Upper lobe of left lung (tissue), 6 donors: ENCODE results near the gene CFAP97D1. TPM values are rescaled to one million over a fixed set of nuclear protein-coding genes. Genes with fewer than 3 reads are reported as not detected.

Experiments used
- ATAC-seq, 2 donors: fragments of 200-7000 bp; cut with Tn5 transposase; one replicate each; pipeline ENCODE4 v1.9.1; 2022; ENCODE audit warnings: mild to moderate bottlenecking in 2 of 2, moderate library complexity in 2 of 2; ENCODE audit not compliant: low FRiP score in 2 of 2
- DNase-seq, 2 donors: peaks; one replicate each; pipeline ENCODE4 v3.0.0-alpha.2; 2019 to 2020
- H3K27ac ChIP-seq, 4 donors: fragments of 200-600 bp; sonication (generic); one replicate each; pipeline ENCODE4 v1.5.1; 2016 to 2019
- H3K27me3 ChIP-seq, 4 donors: fragments of 200-600 bp; sonication (generic); one replicate each; pipeline ENCODE4 v1.5.1; 2017 to 2019
- H3K36me3 ChIP-seq, 4 donors: fragments of 200-600 bp; sonication (generic); one replicate each; pipeline ENCODE4 v1.5.1; 2016 to 2019
- H3K4me1 ChIP-seq, 4 donors: fragments of 200-600 bp; sonication (generic); one replicate each; pipeline ENCODE4 v1.5.1; 2018 to 2019
- H3K4me3 ChIP-seq, 4 donors: fragments of 200-600 bp; sonication (generic); one replicate each; pipeline ENCODE4 v1.5.1; 2017 to 2019; ENCODE audit warnings: mild to moderate bottlenecking in 2 of 4, moderate library complexity in 1 of 4
- H3K9me3 ChIP-seq, 4 donors: fragments of 200-600 bp; sonication (generic); one replicate each; pipeline ENCODE4 v1.5.1; 2018 to 2019
- EP300 ChIP-seq, 4 donors: sonication (generic); formaldehyde crosslinking; IDR thresholded peaks; one replicate each; pipeline ENCODE4 v1.5.1; 2017; ENCODE audit warnings: antibody characterized with exemption in 4 of 4, control low read depth in 2 of 4
- POLR2A ChIP-seq, 4 donors: fragments of 450-650 bp; IDR thresholded peaks; one replicate each; pipeline ENCODE4 v1.5.1; 2016 to 2017; ENCODE audit warnings: antibody characterized with exemption in 4 of 4, mild to moderate bottlenecking in 2 of 4
- POLR2AphosphoS5 ChIP-seq, 2 donors: sonication (generic); formaldehyde crosslinking; IDR thresholded peaks; one replicate each; pipeline ENCODE4 v1.5.1; 2017; ENCODE audit warnings: antibody characterized with exemption in 2 of 2
- WGBS, 2 donors: methylation state at CpG; one replicate each; pipeline ENCODE4 v1.1.5; 2017 to 2018; 5-methylcytosine and 5-hydroxymethylcytosine counted together
- total RNA-seq, 6 donors: library from RNA; depleted of rRNA in 4 of 6; stranded (reverse); fragments of >200 nt in 4 of 6; gene quantifications; one replicate each; pipeline versions ENCODE4 v1.1.0 to v1.2.1, GENCODE V29; 2016 to 2021
- TF ChIP-seq, protein P1 (sequence below), 6 experiments: fragments of 450-650 bp in 4 of 6; fragments of 200-600 bp in 2 of 6; sonication (generic) in 2 of 6; IDR thresholded peaks; one replicate each; pipeline ENCODE4 v1.5.1; 2016 to 2019; ENCODE audit warnings: antibody characterized with exemption in 6 of 6
- donor health status: DM: no; HTN: no; CAD: no; lungs with moderate emphysema.
- donor health status: DM: no; HTN: yes; CAD: no; lungs with severe emphysema.

CFAP97D1 gene
- total RNA-seq, 6 donors from 2014 or later: 0.17 TPM; not detected in 5

DNA sequence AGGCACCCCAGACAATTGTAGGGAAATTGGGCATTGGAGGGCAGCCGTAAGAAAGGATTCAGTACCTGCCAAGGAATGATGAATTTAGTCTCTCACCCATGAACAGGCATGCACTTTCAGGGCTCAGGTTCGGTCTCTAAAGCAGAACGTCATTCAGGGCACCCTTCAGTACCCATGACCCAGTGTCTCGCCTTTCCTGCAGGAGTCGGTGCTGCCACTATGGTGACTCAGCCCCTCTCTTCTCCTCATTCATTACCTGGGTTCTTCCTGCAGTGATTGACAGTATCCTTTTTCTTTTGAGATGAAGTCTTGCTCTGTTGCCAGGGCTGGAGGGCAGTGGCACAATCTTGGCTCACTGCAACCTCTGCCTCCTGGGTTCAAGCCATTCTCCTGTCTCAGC, 30.1 kb upstream of the CFAP97D1 start:
- no peak for DNase-seq
- Histone ChIP-seq H3K36me3 (no peaks in the 10 kb centered on the region), H3K27ac (peak overlapping the region in 1 of 4 donors; percentile 17), H3K27me3 (no peaks in the 10 kb centered on the region), H3K4me1 (peaks cover 7 to 24% (median 19%) of the 10 kb centered on the region in 4 donors), H3K4me3 (no peak overlapping the region), H3K9me3 (no peaks in the 10 kb centered on the region)
- ATAC-seq: no peak
- 59 to 70% methylated on average over 5 of the region's 5 CpGs for WGBS, 2 donors
- TF ChIP-seq, protein P1, sequence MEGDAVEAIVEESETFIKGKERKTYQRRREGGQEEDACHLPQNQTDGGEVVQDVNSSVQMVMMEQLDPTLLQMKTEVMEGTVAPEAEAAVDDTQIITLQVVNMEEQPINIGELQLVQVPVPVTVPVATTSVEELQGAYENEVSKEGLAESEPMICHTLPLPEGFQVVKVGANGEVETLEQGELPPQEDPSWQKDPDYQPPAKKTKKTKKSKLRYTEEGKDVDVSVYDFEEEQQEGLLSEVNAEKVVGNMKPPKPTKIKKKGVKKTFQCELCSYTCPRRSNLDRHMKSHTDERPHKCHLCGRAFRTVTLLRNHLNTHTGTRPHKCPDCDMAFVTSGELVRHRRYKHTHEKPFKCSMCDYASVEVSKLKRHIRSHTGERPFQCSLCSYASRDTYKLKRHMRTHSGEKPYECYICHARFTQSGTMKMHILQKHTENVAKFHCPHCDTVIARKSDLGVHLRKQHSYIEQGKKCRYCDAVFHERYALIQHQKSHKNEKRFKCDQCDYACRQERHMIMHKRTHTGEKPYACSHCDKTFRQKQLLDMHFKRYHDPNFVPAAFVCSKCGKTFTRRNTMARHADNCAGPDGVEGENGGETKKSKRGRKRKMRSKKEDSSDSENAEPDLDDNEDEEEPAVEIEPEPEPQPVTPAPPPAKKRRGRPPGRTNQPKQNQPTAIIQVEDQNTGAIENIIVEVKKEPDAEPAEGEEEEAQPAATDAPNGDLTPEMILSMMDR (IDR thresholded peaks at IDR 0.05): no peak
- no peak for TF ChIP-seq POLR2AphosphoS5 (IDR thresholded peaks at IDR 0.05)
- TF ChIP-seq EP300 (IDR thresholded peaks at IDR 0.05): no peak
- no peak for TF ChIP-seq POLR2A (IDR thresholded peaks at IDR 0.05)

DNA sequence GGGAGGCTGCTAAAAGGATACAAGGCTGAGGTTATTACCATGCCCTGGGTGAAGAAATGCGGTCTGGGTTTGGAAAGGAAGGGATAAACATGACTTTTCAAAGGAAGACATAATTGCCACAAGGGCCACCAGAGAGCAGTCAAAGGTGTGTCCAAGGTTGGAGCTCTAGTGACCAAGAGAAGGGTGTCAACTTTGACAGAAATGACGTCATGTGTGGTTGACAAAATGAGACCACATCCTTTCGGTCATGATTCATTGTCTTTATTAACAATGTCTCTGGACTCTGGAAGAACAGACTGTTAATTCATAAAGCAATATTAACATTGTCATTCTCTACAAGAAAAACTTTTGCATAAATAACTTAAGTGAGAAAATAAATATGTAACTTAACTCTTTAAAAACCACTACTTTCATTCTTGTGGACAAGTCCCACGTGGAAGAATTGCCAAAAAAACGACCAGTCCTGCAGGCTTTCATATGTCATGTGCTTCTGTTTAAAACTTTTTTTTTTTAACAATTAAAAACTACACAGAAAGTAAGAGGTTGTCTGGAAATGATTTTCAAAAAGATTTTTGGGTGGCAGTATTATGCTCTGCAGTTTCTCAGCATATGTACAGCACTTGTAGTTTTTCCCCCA, 26.6 kb upstream of the CFAP97D1 start:
- no peaks in the 10 kb centered on the region for H3K9me3 ChIP-seq
- peak overlapping the region in 1 of 4 donors; percentile 23 for H3K27ac ChIP-seq
- DNase-seq (no peak), ATAC-seq (no peak)
- H3K4me1 ChIP-seq: peaks cover 12 to 19% (median 16%) of the 10 kb centered on the region in 4 donors
- WGBS, 2 donors: 51 to 65% methylated on average over 5 of the region's 5 CpGs
- no peak for TF ChIP-seq POLR2AphosphoS5 (IDR thresholded peaks at IDR 0.05)
- TF ChIP-seq, protein P1 (IDR thresholded peaks at IDR 0.05): no peak
- no peak for TF ChIP-seq POLR2A (IDR thresholded peaks at IDR 0.05)
- TF ChIP-seq EP300 (IDR thresholded peaks at IDR 0.05): no peak
- H3K4me3 ChIP-seq: no peak overlapping the region
- H3K27me3 ChIP-seq: no peaks in the 10 kb centered on the region
- H3K36me3 ChIP-seq: no peaks in the 10 kb centered on the region

DNA sequence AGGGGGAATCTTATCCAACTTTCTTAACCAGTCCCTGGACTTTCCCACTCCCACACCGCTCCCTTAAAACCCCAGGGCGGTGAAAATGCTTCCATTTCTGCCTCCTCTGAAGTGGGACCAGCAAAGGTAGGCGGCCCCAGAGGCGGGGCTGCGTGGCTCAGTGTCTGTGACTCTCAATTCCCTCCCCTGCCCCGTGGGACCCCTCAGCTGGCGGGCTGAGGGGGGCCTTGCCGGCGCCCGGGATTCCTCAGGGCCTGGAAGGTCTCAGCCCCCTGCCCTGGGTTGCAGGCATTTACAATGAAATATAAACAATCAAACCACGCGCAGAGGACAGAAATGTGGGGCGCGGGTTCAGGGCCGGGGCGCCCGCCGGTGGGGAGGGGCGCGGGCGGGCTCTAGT, 25.3 kb upstream of the CFAP97D1 start:
- no peak overlapping the region for H3K27ac ChIP-seq
- H3K4me3 ChIP-seq: peak overlapping the region in 2 of 4 donors; percentile 14 to 25
- DNase-seq: no peak
- TF ChIP-seq EP300 (IDR thresholded peaks at IDR 0.05): no peak
- TF ChIP-seq POLR2A (IDR thresholded peaks at IDR 0.05): no peak
- 39 to 41% methylated on average over 8 to 21 of the region's 21 CpGs for WGBS, 2 donors
- H3K36me3 ChIP-seq: no peaks in the 10 kb centered on the region
- ATAC-seq: no peak
- peaks cover 12 to 19% (median 14%) of the 10 kb centered on the region in 4 donors for H3K4me1 ChIP-seq
- no peaks in the 10 kb centered on the region for H3K9me3 ChIP-seq
- H3K27me3 ChIP-seq: no peaks in the 10 kb centered on the region

DNA sequence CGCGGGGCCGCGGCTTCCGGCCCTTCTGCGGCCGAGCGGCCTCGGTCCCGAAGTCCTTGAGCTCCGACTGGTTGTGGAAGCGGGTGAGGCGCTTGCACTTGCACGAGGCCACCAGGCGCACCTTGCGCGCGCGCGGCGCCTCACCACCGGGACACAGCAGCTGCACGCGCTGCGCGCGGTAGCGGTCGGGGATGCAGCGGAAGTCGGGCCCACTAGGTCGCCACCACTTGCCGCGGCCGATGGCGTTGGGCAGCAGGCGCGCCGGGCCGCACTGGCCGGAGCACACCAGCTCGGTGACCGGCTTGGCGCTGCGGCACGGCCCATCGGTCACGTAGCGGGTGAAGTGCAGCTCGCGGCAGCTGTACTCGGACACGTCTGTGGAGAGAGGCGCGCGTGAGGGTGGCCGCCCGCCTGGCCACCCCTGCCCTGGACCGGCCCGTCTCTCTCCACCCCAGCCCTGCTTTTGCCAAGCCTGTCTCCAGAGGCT, 24.8 kb upstream of the CFAP97D1 start:
- Histone ChIP-seq H3K27me3 (no peaks in the 10 kb centered on the region), H3K9me3 (no peaks in the 10 kb centered on the region), H3K4me3 (peak overlapping the region in 2 of 4 donors; percentile 14 to 25), H3K36me3 (no peaks in the 10 kb centered on the region), H3K27ac (no peak overlapping the region), H3K4me1 (peaks cover 12 to 20% (median 13%) of the 10 kb centered on the region in 4 donors)
- TF ChIP-seq, protein P1 (IDR thresholded peaks at IDR 0.05): peak in 4 of 6 experiments; percentile 7 to 29 (median 16)
- no peak for TF ChIP-seq POLR2A (IDR thresholded peaks at IDR 0.05)
- WGBS, 2 donors: 8% methylated on average over 40 of the region's 60 CpGs; no CpG with 5 or more reads in 1 of the 2 donors
- peak in 1 of 2 donors; percentile 36 for ATAC-seq
- DNase-seq: peak in 1 of 2 donors; percentile 89

DNA sequence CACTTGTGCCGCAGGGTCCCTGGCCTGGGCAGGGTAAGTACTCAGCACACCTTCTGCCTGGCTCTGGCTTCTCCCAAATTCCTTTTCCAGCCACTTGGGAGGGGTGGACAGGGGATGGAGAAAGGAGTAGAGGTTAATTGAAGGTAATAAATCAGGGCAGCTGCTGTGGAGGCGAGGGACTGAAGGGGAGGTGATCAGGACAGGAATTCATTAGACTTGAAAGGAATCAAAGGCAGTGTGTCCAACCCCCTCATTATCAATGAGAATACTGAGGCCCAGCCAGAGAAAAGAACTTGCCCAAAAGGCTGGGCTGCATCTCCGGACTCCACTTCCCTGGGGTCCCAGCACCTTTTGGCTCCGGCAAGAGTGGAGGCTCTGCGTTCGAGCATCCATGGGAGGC, 24.0 kb upstream of the CFAP97D1 start:
- no peaks in the 10 kb centered on the region for H3K27me3 ChIP-seq
- DNase-seq (no peak), ATAC-seq (no peak)
- no peak for TF ChIP-seq POLR2A (IDR thresholded peaks at IDR 0.05)
- TF ChIP-seq, protein P1 (IDR thresholded peaks at IDR 0.05): no peak
- TF ChIP-seq POLR2AphosphoS5 (IDR thresholded peaks at IDR 0.05): no peak
- TF ChIP-seq EP300 (IDR thresholded peaks at IDR 0.05): no peak
- H3K4me1 ChIP-seq: peaks cover 12 to 20% (median 13%) of the 10 kb centered on the region in 4 donors
- WGBS, 2 donors: 85 to 94% methylated on average over 6 of the region's 6 CpGs
- no peaks in the 10 kb centered on the region for H3K36me3 ChIP-seq
- H3K9me3 ChIP-seq: no peaks in the 10 kb centered on the region
- H3K27ac ChIP-seq: no peak overlapping the region
- H3K4me3 ChIP-seq: no peak overlapping the region
